ENCODE data around the gene NCOR2.

GRCh38 chr12:124538194-124539082, 29.0 kb downstream of the NCOR2 start:
- TF ChIP-seq EZH2 (IDR thresholded peaks at IDR 0.05; ENCODE audit: borderline replicate concordance, low read length) (no peak), CTCF (conservative IDR thresholded peaks at IDR 0.05 in 1 of 2, IDR thresholded peaks at IDR 0.05 in 1 of 2; ENCODE audit: extremely low read depth in 1 of 2, insufficient read depth in 1 of 2, low read depth in 1 of 2, low read length in 2 of 2) (no peak)

All from mammary epithelial cell (primary cell).